Motor neuron (in vitro differentiated cells): Measurements from ENCODE around the gene ZNF438. TPM values are rescaled to one million over a fixed set of nuclear protein-coding genes. Genes with fewer than 3 reads are reported as not detected.

ENCODE experiments used
- ATAC-seq, 8 experiments: fragments of 200-7000 bp; cut with Tn5 transposase; replicated peaks in 6 of 8; 2 replicates each; pipeline ENCODE4 v1.8.0; 2021; ENCODE audit warnings: mild to moderate bottlenecking in 8 of 8, moderate library complexity in 8 of 8
- H3K27ac ChIP-seq, 2 donors: fragments of 250-450 bp; sonication (Bioruptor Pico); 2 replicates each; pipeline ENCODE4 v1.9.0; 2021; ENCODE audit warnings: antibody characterized with exemption in 2 of 2, mild to moderate bottlenecking in 2 of 2, moderate library complexity in 1 of 2
- H3K4me1 ChIP-seq, 2 donors: fragments of 250-450 bp; sonication (Bioruptor Pico); replicated peaks in 1 of 2; 2 replicates each; pipeline ENCODE4 v1.6.1; 2021; ENCODE audit warnings: antibody characterized with exemption in 2 of 2, mild to moderate bottlenecking in 2 of 2, moderate library complexity in 1 of 2
- H3K4me3 ChIP-seq, 5 donors: fragments of 250-450 bp; sonication (Bioruptor Pico); 2 replicates each; pipeline ENCODE4 v1.9.0; 2021; ENCODE audit warnings: antibody characterized with exemption in 5 of 5, mild to moderate bottlenecking in 5 of 5, moderate library complexity in 4 of 5
- WGBS, 10 experiments: fragments of 450-650 bp; shearing (Covaris generic); methylation state at CpG; one replicate each; pipeline ENCODE4 v1.0.0; 2022; 5-methylcytosine and 5-hydroxymethylcytosine counted together
- in situ Hi-C, 9 experiments: fragments of 400-800 bp; cut with MboI; loops; one replicate each; pipeline ENCODE4 v1.15.0; 2021; ENCODE audit warnings: low sequenced_read_pairs in 9 of 9, low pct_unique_long_range_greater_than_20kb in 2 of 9; ENCODE audit not compliant: unreplicated experiment in 9 of 9
- total RNA-seq, 8 experiments: library from RNA; unstranded; fragments of 300-600 nt; gene quantifications; 2 replicates each; pipeline versions ENCODE4 v1.2.3 to v1.2.4, GENCODE V29; 2022

ZNF438 gene
- total RNA-seq, 8 experiments from 2014 or later: 2.1 to 5.3 (median 3.8) TPM

DNA sequence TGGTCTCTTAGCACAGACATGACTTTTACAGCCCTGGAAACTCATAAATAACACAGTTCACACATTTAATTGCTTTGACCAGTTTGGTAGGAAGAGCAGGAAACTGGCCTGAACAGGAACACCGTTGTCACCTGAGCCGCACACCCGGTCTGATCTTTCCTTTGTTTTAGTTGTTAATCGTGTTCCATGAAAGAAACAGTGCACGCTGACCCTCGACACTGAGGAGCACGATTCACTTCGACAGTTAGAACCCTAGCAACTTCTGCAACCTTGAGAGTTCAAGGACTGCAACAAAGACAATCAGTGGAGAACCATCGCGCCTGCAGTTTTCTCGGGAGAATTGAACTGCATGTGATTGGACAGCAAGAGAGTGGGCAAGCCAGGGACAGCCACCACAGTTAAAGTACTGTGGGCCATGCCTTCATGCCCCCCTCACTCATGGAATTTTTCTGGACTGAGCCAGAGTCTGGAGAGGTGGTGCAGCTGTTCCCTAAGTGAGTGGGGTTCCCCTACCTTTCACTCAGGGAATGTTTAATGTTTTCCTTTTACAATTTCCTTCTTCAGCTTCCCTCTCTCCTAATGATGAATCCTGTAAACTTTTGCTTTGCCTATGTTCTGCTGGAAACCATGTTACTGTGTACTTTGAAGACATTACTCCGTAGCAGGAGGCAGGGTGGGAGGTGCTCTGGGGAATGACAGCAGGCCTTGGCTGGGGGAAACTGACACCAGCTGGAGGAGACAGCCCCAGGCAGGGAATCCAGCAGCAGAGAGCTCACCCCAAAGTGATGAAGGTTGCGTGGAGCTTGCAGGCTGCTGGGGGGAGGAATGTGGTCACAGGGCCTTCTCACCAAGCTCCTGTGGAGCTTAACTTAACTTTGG lies 198.7 kb downstream of the ZNF438 start:
- H3K4me1 ChIP-seq: peaks cover 9 to 31% of the 10 kb centered on the region in 2 donors
- ATAC-seq: peak in 1 of 8 experiments; percentile 15
- in situ Hi-C loops: no loop called here
- 72 to 91% (median 87%) methylated on average over 3 to 11 of the region's 13 CpGs for WGBS, 10 experiments
- H3K27ac ChIP-seq: no peak overlapping the region
- no peak overlapping the region for H3K4me3 ChIP-seq

- peaks cover 9 to 31% of the 10 kb centered on the region in 2 donors for H3K4me1 ChIP-seq
- in situ Hi-C loops: no loop called here
- no peak for ATAC-seq
- H3K27ac ChIP-seq: no peak overlapping the region
- no peak overlapping the region for H3K4me3 ChIP-seq
- WGBS, 10 experiments: 44 to 91% (median 84%) methylated on average over 2 to 9 of the region's 10 CpGs; no CpG with 5 or more reads in 2 of the 10 experiments
Measured at GRCh38 chr10:30832001-30832748, 199.5 kb downstream of the ZNF438 start.

DNA sequence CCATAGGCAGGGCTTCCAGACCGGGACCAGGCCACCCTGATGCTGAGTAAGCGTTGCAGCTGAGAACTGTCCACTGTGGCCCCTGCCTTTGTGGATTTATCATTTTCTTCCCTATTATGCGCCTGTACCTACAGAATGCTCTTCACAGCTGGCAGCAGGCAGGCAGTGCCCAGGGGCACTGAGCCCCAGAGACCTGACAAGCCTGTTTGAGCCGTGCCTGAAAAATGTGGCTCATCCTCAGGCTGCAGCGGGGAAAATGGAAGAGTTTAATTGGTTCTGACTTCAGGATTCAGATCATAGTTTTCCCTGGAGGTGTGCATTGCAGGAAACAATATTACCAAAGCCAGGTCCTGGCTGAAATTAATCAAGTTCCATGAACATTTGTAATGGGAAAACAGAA lies 200.2 kb downstream of the ZNF438 start:
- no peak overlapping the region for H3K27ac ChIP-seq
- peak in 1 of 8 experiments; percentile 29 for ATAC-seq
- WGBS, 10 experiments: 80 to 100% (median 97%) methylated on average over 1 to 5 of the region's 5 CpGs; no CpG with 5 or more reads in 3 of the 10 experiments
- peaks cover 9 to 31% of the 10 kb centered on the region in 2 donors for H3K4me1 ChIP-seq
- no peak overlapping the region for H3K4me3 ChIP-seq
- in situ Hi-C loops: no loop called here

GRCh38 chr10:30830315-30831230 lies 201.1 kb downstream of the ZNF438 start:
- peak in 1 of 8 experiments; percentile 16 for ATAC-seq
- 63 to 100% (median 76%) methylated on average over 1 to 12 of the region's 14 CpGs; no CpG with 5 or more reads in 1 of the 10 experiments for WGBS, 10 experiments
- no peak overlapping the region for H3K4me3 ChIP-seq

DNA sequence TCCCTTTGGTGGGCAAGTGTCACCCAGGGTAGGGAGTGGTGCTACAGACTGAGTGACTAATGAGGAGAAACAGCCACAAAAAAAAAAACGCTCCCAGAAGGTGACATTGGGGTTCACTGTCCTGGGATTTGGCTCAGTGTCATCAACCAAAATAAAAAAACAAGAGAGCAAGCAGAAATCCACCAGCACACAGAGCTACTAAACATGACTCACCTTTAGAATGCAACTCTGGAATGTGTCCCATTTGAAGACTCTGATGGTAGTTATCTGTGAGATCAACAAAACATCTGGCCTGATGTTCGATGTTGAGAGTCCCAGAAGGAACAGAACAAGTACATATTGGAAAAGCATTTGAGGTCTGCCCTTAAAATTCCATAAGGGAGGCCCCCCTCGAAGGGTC lies 201.8 kb downstream of the ZNF438 start:
- in situ Hi-C loops: no loop called here
- H3K4me3 ChIP-seq: no peak overlapping the region
- ATAC-seq: no peak
- no peak overlapping the region for H3K27ac ChIP-seq
- H3K4me1 ChIP-seq: peaks cover 9 to 28% of the 10 kb centered on the region in 2 donors
- WGBS, 10 experiments: 4 to 86% (median 57%) methylated on average over 1 to 3 of the region's 3 CpGs; no CpG with 5 or more reads in 6 of the 10 experiments

More at GRCh38 chr10:30830315-30831230, 201.1 kb downstream of the ZNF438 start:
- Histone ChIP-seq H3K27ac (no peak overlapping the region), H3K4me1 (peaks cover 9 to 31% of the 10 kb centered on the region in 2 donors)
- in situ Hi-C loops: no loop called here

GRCh38 chr10:30828680-30829079 lies 203.0 kb downstream of the ZNF438 start:
- no peak overlapping the region for H3K27ac ChIP-seq
- WGBS, 10 experiments: 53 to 100% (median 91%) methylated on average over 1 to 4 of the region's 4 CpGs; no CpG with 5 or more reads in 2 of the 10 experiments
- in situ Hi-C loops: no loop called here
- peaks cover 9 to 28% of the 10 kb centered on the region in 2 donors for H3K4me1 ChIP-seq
- no peak for ATAC-seq
- H3K4me3 ChIP-seq: no peak overlapping the region

DNA sequence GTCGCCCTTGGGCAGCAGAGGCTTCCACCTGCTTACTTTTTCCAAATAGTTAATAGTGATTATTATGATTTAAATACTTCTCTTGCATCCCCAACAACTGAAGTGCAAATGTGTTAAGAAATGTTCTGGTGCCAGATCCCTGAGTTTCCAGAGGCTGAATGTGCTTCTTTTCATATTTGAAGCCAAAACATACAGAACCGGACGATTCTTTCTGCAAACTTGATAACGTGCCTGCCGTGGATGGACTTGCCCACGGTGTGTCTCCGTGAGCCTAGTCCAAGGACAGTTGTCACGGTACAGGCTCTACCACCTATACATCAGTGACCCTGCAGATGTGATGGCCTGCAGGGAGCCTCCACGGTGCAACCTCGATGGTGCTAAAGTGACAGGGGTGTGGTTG lies 203.5 kb downstream of the ZNF438 start:
- H3K4me3 ChIP-seq: no peak overlapping the region
- WGBS, 10 experiments: 0 to 82% (median 60%) methylated on average over 1 to 7 of the region's 10 CpGs; no CpG with 5 or more reads in 2 of the 10 experiments
- H3K27ac ChIP-seq: no peak overlapping the region
- in situ Hi-C loops: no loop called here
- peak in 4 of 8 experiments; percentile 5 to 41 (median 27) for ATAC-seq
- H3K4me1 ChIP-seq: peaks cover 9 to 28% of the 10 kb centered on the region in 2 donors

DNA sequence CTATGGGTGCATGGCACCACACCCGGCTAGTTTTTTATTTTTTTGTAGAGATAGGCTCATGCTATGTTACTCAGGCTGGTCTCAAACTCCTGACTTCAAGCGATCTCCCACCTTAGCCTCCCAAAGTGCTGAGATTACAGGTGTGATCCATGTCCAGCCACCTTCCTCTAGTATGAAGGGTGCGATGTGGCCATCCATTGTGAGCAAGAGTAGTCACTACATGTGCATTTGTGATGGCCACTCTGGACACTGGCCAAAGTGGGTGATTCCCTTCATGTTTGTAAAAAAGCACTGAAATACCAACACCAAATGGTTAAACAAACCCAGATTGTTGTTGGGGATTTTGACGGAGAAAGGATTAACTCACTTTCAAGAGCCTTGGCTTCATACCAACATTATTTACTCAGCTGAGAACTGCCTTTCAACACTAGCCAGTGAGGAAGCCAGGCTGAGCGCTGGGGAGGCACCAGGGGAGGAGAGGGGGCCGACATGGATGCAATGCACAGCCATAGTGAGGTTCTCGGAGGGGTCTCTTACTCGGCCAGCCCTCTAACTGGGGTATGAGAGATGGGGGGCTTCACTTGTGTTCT lies 204.0 kb downstream of the ZNF438 start:
- WGBS, 10 experiments: 38 to 100% (median 86%) methylated on average over 1 to 8 of the region's 8 CpGs; no CpG with 5 or more reads in 1 of the 10 experiments
- ATAC-seq: peak in 6 of 8 experiments; percentile 17 to 94 (median 48)
- H3K4me3 ChIP-seq: no peak overlapping the region
- no peak overlapping the region for H3K27ac ChIP-seq
- H3K4me1 ChIP-seq: peaks cover 5 to 24% of the 10 kb centered on the region in 2 donors
- in situ Hi-C loops: no loop called here

- Histone ChIP-seq H3K4me1 (peaks cover 2 to 21% of the 10 kb centered on the region in 2 donors), H3K4me3 (no peak overlapping the region), H3K27ac (no peak overlapping the region)
- in situ Hi-C loops: no loop called here
- no peak for ATAC-seq
- 83 to 100% (median 100%) methylated on average over 1 of the region's 4 CpGs; no CpG with 5 or more reads in 7 of the 10 experiments for WGBS, 10 experiments
Measured at GRCh38 chr10:30826679-30827078, 205.0 kb downstream of the ZNF438 start.

GRCh38 chr10:30825495-30825894 lies 206.2 kb downstream of the ZNF438 start:
- no peak overlapping the region for H3K27ac ChIP-seq
- no peak for ATAC-seq
- peaks cover 2 to 11% of the 10 kb centered on the region in 2 donors for H3K4me1 ChIP-seq
- in situ Hi-C loops: no loop called here
- H3K4me3 ChIP-seq: no peak overlapping the region

DNA sequence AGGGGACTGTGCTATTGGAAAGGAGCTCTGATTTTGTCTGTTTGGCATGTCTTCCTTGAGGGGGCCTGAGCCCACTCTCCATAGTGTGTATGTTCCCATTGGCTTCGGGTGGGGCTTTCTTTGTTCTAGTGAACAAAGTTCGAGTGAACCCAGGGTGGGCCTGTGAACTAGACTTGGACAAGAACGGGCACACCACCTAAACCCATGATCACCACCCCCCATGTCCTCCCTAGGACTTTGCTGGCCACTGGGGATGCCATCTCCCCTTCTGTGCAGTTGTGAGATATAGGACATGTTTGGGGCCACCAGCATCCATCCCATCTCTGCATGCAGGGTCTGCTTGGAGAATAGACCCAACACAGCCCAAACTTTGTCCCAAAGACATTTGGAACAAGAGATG lies 206.6 kb downstream of the ZNF438 start:
- Histone ChIP-seq H3K27ac (no peak overlapping the region), H3K4me3 (no peak overlapping the region), H3K4me1 (peaks cover 2 to 7% of the 10 kb centered on the region in 2 donors)
- in situ Hi-C loops: no loop called here
- WGBS, 10 experiments: 48 to 100% (median 85%) methylated on average over 1 to 2 of the region's 3 CpGs; no CpG with 5 or more reads in 4 of the 10 experiments
- no peak for ATAC-seq

DNA sequence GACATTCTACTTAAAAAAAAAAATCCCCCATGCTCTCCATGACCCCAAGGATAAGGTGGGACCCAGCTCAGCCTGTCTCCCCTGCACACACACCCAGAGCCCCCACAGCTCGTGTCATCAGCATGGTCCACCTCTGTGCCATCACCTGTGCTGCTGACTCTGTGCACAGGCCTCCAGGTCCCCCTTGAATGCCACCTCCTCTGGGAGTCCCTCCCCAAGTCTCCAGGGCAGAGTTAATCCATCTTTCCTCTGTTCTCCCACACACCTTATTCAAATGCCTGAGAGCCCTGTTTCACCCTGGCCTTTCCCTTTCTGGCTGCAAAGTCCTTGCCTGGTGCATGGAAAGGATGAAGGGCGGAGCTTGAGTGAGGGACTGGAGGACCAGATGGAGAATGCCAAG lies 208.0 kb downstream of the ZNF438 start:
- in situ Hi-C loops: no loop called here
- peaks cover 2 to 11% of the 10 kb centered on the region in 2 donors for H3K4me1 ChIP-seq
- 80 to 100% (median 100%) methylated on average over 1 to 2 of the region's 2 CpGs; no CpG with 5 or more reads in 5 of the 10 experiments for WGBS, 10 experiments
- H3K27ac ChIP-seq: no peak overlapping the region
- ATAC-seq: no peak
- no peak overlapping the region for H3K4me3 ChIP-seq
